Liver (tissue), 3 donors: ENCODE data around the gene DAGLB.

ENCODE experiments used
- ATF3 ChIP-seq: IDR thresholded peaks from 2 replicates; pipeline ENCODE4 v1.6.1; 2016; ENCODE audit warnings: antibody characterized with exemption
- CTCF ChIP-seq: fragments of 150-350 bp; IDR thresholded peaks from 2 replicates; pipeline ENCODE4 v1.5.1; 2017; ENCODE audit warnings: improper control_type of control experiment, low read depth, low read length; ENCODE audit not compliant: missing input control
- GABPA ChIP-seq, 2 donors: IDR thresholded peaks in 1 of 2; conservative IDR thresholded peaks in 1 of 2; 2 replicates each; pipeline ENCODE4 v1.6.1; 2016; ENCODE audit warnings: antibody characterized with exemption in 2 of 2, mild to moderate bottlenecking in 1 of 2, moderate library complexity in 1 of 2
- JUND ChIP-seq, 2 donors: IDR thresholded peaks; 2 replicates each; pipeline ENCODE4 v1.6.1; 2016; ENCODE audit warnings: antibody characterized with exemption in 2 of 2
- MAX ChIP-seq: IDR thresholded peaks from 2 replicates; pipeline ENCODE4 v1.6.1; 2016; ENCODE audit warnings: antibody characterized with exemption
- RAD21 ChIP-seq, 2 donors: IDR thresholded peaks; 2 replicates each; pipeline ENCODE4 v1.6.1; 2016; ENCODE audit warnings: antibody characterized with exemption in 2 of 2, mild to moderate bottlenecking in 2 of 2
- REST ChIP-seq: IDR thresholded peaks from 2 replicates; pipeline ENCODE4 v1.6.1; 2016; ENCODE audit warnings: antibody characterized with exemption, mild to moderate bottlenecking
- RXRA ChIP-seq, 2 donors: IDR thresholded peaks; 2 replicates each; pipeline ENCODE4 v1.6.1; 2017 to 2018; ENCODE audit warnings: antibody characterized with exemption in 2 of 2, mild to moderate bottlenecking in 1 of 2
- SP1 ChIP-seq: IDR thresholded peaks from 2 replicates; pipeline ENCODE4 v1.6.1; 2018; ENCODE audit warnings: antibody characterized with exemption, mild to moderate bottlenecking
- TAF1 ChIP-seq: conservative IDR thresholded peaks from 2 replicates; pipeline ENCODE4 v1.6.1; 2016; ENCODE audit warnings: antibody characterized with exemption, mild to moderate bottlenecking
- donor health status: healthy.
- donor health status: healthy.

DNA sequence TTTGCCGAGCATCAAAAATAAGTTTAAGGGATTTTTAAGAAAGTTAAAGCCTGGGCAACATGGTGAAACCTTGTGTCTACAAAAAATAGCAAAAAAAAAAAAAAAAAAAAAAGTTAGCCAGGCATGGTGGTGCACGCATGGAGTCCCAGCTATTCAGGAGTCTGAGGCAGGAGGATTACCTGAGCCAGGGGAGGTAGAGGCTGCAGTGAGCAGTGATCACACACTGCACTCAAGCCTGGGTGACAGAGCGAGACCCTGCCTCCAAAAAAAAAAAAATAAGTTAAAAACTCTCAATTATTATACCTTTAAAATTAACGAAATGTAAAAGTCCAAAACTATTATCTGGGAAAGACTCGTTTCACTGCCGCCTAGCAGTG, 35.0 kb upstream of the DAGLB start:
- TF ChIP-seq CTCF (no peak), GABPA (IDR thresholded peaks at IDR 0.05 in 1 of 2, conservative IDR thresholded peaks at IDR 0.05 in 1 of 2) (no peak), TAF1 (no peak), ATF3 (no peak), SP1 (no peak), JUND (IDR thresholded peaks at IDR 0.05) (no peak), MAX (no peak), RXRA (IDR thresholded peaks at IDR 0.05) (no peak), RAD21 (IDR thresholded peaks at IDR 0.05) (no peak), REST (no peak)
